GM21528 (cell line): ENCODE measurements around the gene BCL7A.
A peak's percentile ranks its signal among the peaks of the same experiment; 100 is the strongest.

Experiments used
- ATAC-seq: cut with Tn5 transposase; IDR thresholded peaks from one replicate; pipeline ENCODE4 v1.9.1; 2021; ENCODE audit warnings: mild to moderate bottlenecking, moderate library complexity; ENCODE audit not compliant: unreplicated experiment, low FRiP score

The BCL7A gene

GRCh38 chr12:122072031-122072970, 50.6 kb downstream of the BCL7A start:
- no peak for ATAC-seq

- no peak for ATAC-seq
These were observed 52.1 kb downstream of the BCL7A start for GRCh38 chr12:122073815-122074214.

GRCh38 chr12:122076743-122077495, 55.2 kb downstream of the BCL7A start:
- ATAC-seq, result no peak

GRCh38 chr12:122078141-122079032, 56.7 kb downstream of the BCL7A start, which contains the start of gene MLXIP:
TSS of gene MLXIP (plus strand) at chr12:122078756. CDS start at chr12:122078854, 98 bp downstream.
- peak; percentile 64 for ATAC-seq

- no peak for ATAC-seq
These were observed 57.4 kb downstream of the BCL7A start for GRCh38 chr12:122079033-122079531.

- no peak for ATAC-seq
These were observed 57.9 kb downstream of the BCL7A start for GRCh38 chr12:122079532-122080081.

GRCh38 chr12:122080149-122081082, 58.7 kb downstream of the BCL7A start:
- no peak for ATAC-seq

GRCh38 chr12:122081083-122081696, 59.5 kb downstream of the BCL7A start:
- ATAC-seq, result no peak

GRCh38 chr12:122081697-122082221, 60.1 kb downstream of the BCL7A start:
- no peak for ATAC-seq

GRCh38 chr12:122082621-122083356, 61.1 kb downstream of the BCL7A start:
- no peak for ATAC-seq

GRCh38 chr12:122084857-122085405, 63.2 kb downstream of the BCL7A start:
- ATAC-seq, result no peak

GRCh38 chr12:122085591-122085990, 63.9 kb downstream of the BCL7A start:
- ATAC-seq, result no peak

GRCh38 chr12:122086116-122086515, 64.4 kb downstream of the BCL7A start:
- no peak for ATAC-seq

- no peak for ATAC-seq
These were observed 65.1 kb downstream of the BCL7A start for GRCh38 chr12:122086641-122087285.

- no peak for ATAC-seq
These were observed 65.9 kb downstream of the BCL7A start for GRCh38 chr12:122087431-122088178.
